Caco-2 (cell line): ENCODE data around the gene IQCK. TPM values are rescaled to one million over a fixed set of nuclear protein-coding genes. Genes with fewer than 3 reads are reported as not detected.
A peak's percentile ranks its signal among the peaks of the same experiment; 100 is the strongest.

Experiments
- BruUV-seq: library from RNA; stranded (reverse); fragments of 400-500 nt; replicated peaks from 2 replicates; lab custom pipeline; 2021; lab: Mats Ljungman, UMichigan
- CTCF ChIA-PET: fragments of 300-600 bp; sonication (Branson Sonifier 250); formaldehyde crosslinking; loops from one replicate; lab custom pipeline; 2022; ENCODE audit warnings: antibody characterized with exemption; lab: Charles Lee
- POLR2A ChIA-PET: fragments of 300-600 bp; sonication (Branson Sonifier 250); formaldehyde crosslinking; loops from one replicate; lab custom pipeline; 2022; ENCODE audit warnings: antibody characterized with exemption; lab: Charles Lee
- DNase-seq, 2 experiments: peaks; one replicate each; pipeline versions ENCODE4 v3.0.0 to v3.0.0-alpha.2; 2020 to 2022
- H3K27me3 ChIP-seq: replicated peaks from 2 replicates; pipeline ENCODE4 v1.6.0; 2011; ENCODE audit warnings: low read length; ENCODE audit not compliant: control insufficient read depth, insufficient read depth
- H3K36me3 ChIP-seq: 2 replicates; pipeline ENCODE4 v1.5.1; 2011; ENCODE audit warnings: low read length; ENCODE audit not compliant: control insufficient read depth, insufficient read depth
- H3K4me1 ChIP-seq: fragments of 250-450 bp; sonication (Bioruptor Pico); 2 replicates; pipeline ENCODE4 v1.5.1; 2020; ENCODE audit warnings: mild to moderate bottlenecking
- H3K4me3 ChIP-seq: 2 replicates; pipeline ENCODE4 v1.5.1; 2011; ENCODE audit warnings: low read depth, mild to moderate bottlenecking, control low read depth, low read length
- H3K9me3 ChIP-seq: fragments of 250-450 bp; sonication (Bioruptor Pico); 2 replicates; pipeline ENCODE4 v1.5.1; 2020; ENCODE audit warnings: mild to moderate bottlenecking, moderate library complexity
- H3K27ac Mint-ChIP-seq: one replicate; pipeline ENCODE4 v1.8.0; 2022; ENCODE audit warnings: mixed read lengths; ENCODE audit not compliant: unreplicated experiment
- H3K27me3 Mint-ChIP-seq: one replicate; pipeline ENCODE4 v1.8.0; 2022; ENCODE audit warnings: mixed read lengths; ENCODE audit not compliant: insufficient read depth, unreplicated experiment
- H3K36me3 Mint-ChIP-seq: one replicate; pipeline ENCODE4 v1.8.0; 2022; ENCODE audit warnings: mild to moderate bottlenecking, mixed read lengths; ENCODE audit not compliant: insufficient read depth, unreplicated experiment
- H3K4me1 Mint-ChIP-seq: one replicate; pipeline ENCODE4 v1.8.0; 2022; ENCODE audit warnings: low read depth, mixed read lengths; ENCODE audit not compliant: unreplicated experiment
- H3K4me3 Mint-ChIP-seq: one replicate; pipeline ENCODE4 v1.8.0; 2022; ENCODE audit warnings: mild to moderate bottlenecking, moderate library complexity, mixed read lengths; ENCODE audit not compliant: unreplicated experiment
- H3K9me3 Mint-ChIP-seq: one replicate; pipeline ENCODE4 v1.8.0; 2022; ENCODE audit warnings: mixed read lengths; ENCODE audit not compliant: unreplicated experiment
- intact Hi-C: fragments of 100-400 bp; cut with micrococcal nuclease; formaldehyde crosslinking; loops from one replicate; pipeline ENCODE4 v1.10.0; 2022; ENCODE audit not compliant: unreplicated experiment
- total RNA-seq: library from RNA; stranded (reverse); gene quantifications from 2 replicates; pipeline ENCODE4 v1.2.3, GENCODE V29; 2022
- TF ChIP-seq, protein P1 (sequence below), 2 experiments: fragments of 200-600 bp in 1 of 2; IDR thresholded peaks; 1 replicate in 1 of 2; 2 replicates in 1 of 2; pipeline versions ENCODE4 v1.5.1 to v1.8.0; 2011 to 2022; ENCODE audit warnings: antibody characterized with exemption in 1 of 2, control low read depth in 1 of 2, inconsistent platforms in 1 of 2, low read depth in 1 of 2, low read length in 1 of 2, mild to moderate bottlenecking in 1 of 2, moderate library complexity in 1 of 2; ENCODE audit not compliant: insufficient read depth in 1 of 2, severe bottlenecking in 1 of 2, unreplicated experiment in 1 of 2

IQCK gene
- total RNA-seq, 1 experiment from 2014 or later = 2.0 TPM

DNA sequence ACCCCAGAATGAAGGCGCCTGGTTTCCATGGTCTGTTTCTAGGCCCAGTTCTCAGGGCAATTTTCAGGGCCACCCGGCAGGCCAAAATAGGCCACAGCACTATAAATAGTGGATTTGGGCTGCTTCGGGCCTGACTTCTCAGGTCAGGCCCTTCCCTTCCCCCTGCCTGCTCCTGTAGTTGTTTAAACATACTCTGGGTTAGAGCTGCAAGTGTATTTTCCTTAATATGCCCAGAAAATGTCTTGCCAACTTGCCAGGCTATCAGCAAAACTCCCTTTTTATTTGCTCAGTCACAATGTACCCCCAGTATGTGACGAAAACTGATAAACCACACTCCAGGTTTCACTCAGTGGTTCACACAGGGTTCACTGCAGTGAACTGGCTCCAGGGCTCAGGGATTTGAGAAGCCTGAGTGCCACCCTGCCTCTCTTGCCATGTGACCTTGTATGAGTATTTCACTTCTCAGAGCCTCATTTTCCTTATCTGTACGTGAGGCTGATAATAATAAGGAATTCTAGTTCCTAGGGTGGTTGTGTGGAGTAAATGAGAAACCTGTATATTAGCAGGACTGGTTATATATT is 90.1 kb downstream of the IQCK start:
- H3K4me1 Mint-ChIP-seq = no peaks in the 10 kb centered on the region
- peaks cover 17% of the 10 kb centered on the region for H3K9me3 Mint-ChIP-seq
- no peaks in the 10 kb centered on the region for H3K27me3 Mint-ChIP-seq
- TF ChIP-seq, protein P1, sequence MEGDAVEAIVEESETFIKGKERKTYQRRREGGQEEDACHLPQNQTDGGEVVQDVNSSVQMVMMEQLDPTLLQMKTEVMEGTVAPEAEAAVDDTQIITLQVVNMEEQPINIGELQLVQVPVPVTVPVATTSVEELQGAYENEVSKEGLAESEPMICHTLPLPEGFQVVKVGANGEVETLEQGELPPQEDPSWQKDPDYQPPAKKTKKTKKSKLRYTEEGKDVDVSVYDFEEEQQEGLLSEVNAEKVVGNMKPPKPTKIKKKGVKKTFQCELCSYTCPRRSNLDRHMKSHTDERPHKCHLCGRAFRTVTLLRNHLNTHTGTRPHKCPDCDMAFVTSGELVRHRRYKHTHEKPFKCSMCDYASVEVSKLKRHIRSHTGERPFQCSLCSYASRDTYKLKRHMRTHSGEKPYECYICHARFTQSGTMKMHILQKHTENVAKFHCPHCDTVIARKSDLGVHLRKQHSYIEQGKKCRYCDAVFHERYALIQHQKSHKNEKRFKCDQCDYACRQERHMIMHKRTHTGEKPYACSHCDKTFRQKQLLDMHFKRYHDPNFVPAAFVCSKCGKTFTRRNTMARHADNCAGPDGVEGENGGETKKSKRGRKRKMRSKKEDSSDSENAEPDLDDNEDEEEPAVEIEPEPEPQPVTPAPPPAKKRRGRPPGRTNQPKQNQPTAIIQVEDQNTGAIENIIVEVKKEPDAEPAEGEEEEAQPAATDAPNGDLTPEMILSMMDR (IDR thresholded peaks at IDR 0.05; ENCODE audit: insufficient read depth in 1 of 2, low read depth in 1 of 2, low read length in 1 of 2, severe bottlenecking in 1 of 2, unreplicated experiment in 1 of 2) = no peak
- Histone ChIP-seq H3K4me3 (no peak overlapping the region), H3K4me1 (peaks cover 47% of the 10 kb centered on the region), H3K27me3 (no peaks in the 10 kb centered on the region), H3K9me3 (peaks cover 17% of the 10 kb centered on the region), H3K36me3 (no peaks in the 10 kb centered on the region)
- peak overlapping the region; percentile 50 for H3K27ac Mint-ChIP-seq
- intact Hi-C loops = no loop called here
- ChIA-PET POLR2A (no interaction called here), CTCF (no interaction called here)
- no TSS peak for BruUV-seq
- H3K4me3 Mint-ChIP-seq = no peak overlapping the region
- H3K36me3 Mint-ChIP-seq = no peaks in the 10 kb centered on the region
- no peak for DNase-seq

DNA sequence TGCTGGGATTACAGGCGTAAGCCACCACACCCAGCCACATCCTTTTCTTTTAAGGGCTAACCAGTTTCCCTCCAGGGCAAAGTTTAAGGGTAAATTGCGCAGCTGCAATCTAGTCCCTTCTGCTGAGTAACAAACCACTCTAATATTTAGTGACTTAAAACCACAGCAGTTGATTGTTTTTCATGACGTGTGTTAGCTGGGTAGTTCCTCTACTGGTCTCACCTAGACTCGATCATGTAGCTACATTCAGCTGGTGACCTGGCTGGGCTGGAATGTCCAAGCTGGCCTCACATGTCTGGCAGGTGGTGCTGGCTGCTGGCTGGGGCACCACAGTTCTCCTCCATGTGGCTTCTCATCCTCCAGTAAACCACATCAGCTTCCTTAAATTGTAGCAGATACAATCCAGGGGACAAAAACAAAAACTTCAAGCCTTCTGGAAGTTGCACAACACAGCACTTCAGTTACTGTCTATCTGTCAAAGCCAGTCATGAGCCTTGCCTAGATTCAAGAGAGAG is 91.1 kb downstream of the IQCK start:
- H3K4me3 ChIP-seq = no peak overlapping the region
- H3K4me1 ChIP-seq = peaks cover 47% of the 10 kb centered on the region
- CTCF ChIA-PET = no interaction called here
- Mint-ChIP-seq H3K4me3 (no peak overlapping the region), H3K9me3 (peaks cover 21% of the 10 kb centered on the region), H3K27ac (no peak overlapping the region), H3K36me3 (no peaks in the 10 kb centered on the region), H3K27me3 (no peaks in the 10 kb centered on the region), H3K4me1 (no peaks in the 10 kb centered on the region)
- intact Hi-C loops = no loop called here
- no peaks in the 10 kb centered on the region for H3K36me3 ChIP-seq
- H3K27me3 ChIP-seq = no peaks in the 10 kb centered on the region
- peaks cover 22% of the 10 kb centered on the region for H3K9me3 ChIP-seq
- no peak for DNase-seq
- no TSS peak for BruUV-seq
- POLR2A ChIA-PET = no interaction called here
- TF ChIP-seq, protein P1 (IDR thresholded peaks at IDR 0.05; ENCODE audit: insufficient read depth in 1 of 2, low read depth in 1 of 2, low read length in 1 of 2, severe bottlenecking in 1 of 2, unreplicated experiment in 1 of 2) = no peak

DNA sequence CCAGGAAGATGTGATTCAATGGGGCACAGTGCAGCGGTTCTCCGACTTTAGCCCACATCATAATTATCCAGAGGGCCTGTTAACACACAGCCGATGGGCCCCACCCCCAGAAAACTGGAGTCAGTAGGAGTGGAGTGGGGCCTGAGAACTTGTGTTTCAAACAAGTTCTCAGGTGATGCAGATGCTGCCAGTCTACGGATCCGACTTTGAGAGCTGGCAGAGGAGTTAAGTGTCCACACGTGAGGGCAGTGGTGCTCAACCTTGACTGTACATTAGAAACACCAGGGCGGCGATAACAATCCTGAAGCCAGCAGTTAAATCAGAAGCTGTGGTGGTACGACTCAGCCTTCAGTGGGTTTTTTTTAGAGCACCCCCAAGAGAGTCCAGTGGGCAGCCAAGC is 91.6 kb downstream of the IQCK start:
- BruUV-seq = no TSS peak
- H3K4me1 Mint-ChIP-seq = no peaks in the 10 kb centered on the region
- H3K27ac Mint-ChIP-seq = no peak overlapping the region
- no peak overlapping the region for H3K4me3 Mint-ChIP-seq
- no peaks in the 10 kb centered on the region for H3K36me3 ChIP-seq
- no peaks in the 10 kb centered on the region for H3K36me3 Mint-ChIP-seq
- ChIA-PET CTCF (no interaction called here), POLR2A (no interaction called here)
- H3K4me3 ChIP-seq = no peak overlapping the region
- no peak for DNase-seq
- peaks cover 47% of the 10 kb centered on the region for H3K4me1 ChIP-seq
- TF ChIP-seq, protein P1 (IDR thresholded peaks at IDR 0.05; ENCODE audit: insufficient read depth in 1 of 2, low read depth in 1 of 2, low read length in 1 of 2, severe bottlenecking in 1 of 2, unreplicated experiment in 1 of 2) = no peak
- no peaks in the 10 kb centered on the region for H3K27me3 Mint-ChIP-seq
- H3K9me3 ChIP-seq = peaks cover 22% of the 10 kb centered on the region
- peaks cover 21% of the 10 kb centered on the region for H3K9me3 Mint-ChIP-seq
- no peaks in the 10 kb centered on the region for H3K27me3 ChIP-seq
- intact Hi-C loops = no loop called here
